GM10266 (cell line): ENCODE data around the gene AK8.

ENCODE experiments used
- DNase-seq: peaks from one replicate; pipeline ENCODE4 v3.0.0; 2012; ENCODE audit errors: extremely low spot score
- CTCF ChIP-seq: IDR thresholded peaks from 2 replicates; pipeline ENCODE4 v1.5.1; 2012; ENCODE audit warnings: mild to moderate bottlenecking, low read depth; ENCODE audit not compliant: control insufficient read depth, insufficient read depth; ENCODE audit errors: missing control alignments

Gene AK8

GRCh38 chr9:132896906-132897305 is 18.8 kb upstream of the AK8 start:
- TF ChIP-seq CTCF = no peak

GRCh38 chr9:132896264-132896663 is 18.2 kb upstream of the AK8 start:
- TF ChIP-seq CTCF = no peak
- no peak for DNase-seq

More at GRCh38 chr9:132896906-132897305, 18.8 kb upstream of the AK8 start:
- DNase-seq = no peak

GRCh38 chr9:132894862-132895835 is 17.1 kb upstream of the AK8 start:
- DNase-seq = no peak
- no peak for TF ChIP-seq CTCF

- no peak for TF ChIP-seq CTCF
- DNase-seq = no peak
Measured at GRCh38 chr9:132894346-132894745, 16.3 kb upstream of the AK8 start.

GRCh38 chr9:132892400-132892799 is 14.3 kb upstream of the AK8 start:
- TF ChIP-seq CTCF = no peak
- no peak for DNase-seq

- DNase-seq = no peak
- no peak for TF ChIP-seq CTCF
Measured at GRCh38 chr9:132888151-132888550, 10.1 kb upstream of the AK8 start.

GRCh38 chr9:132887181-132888120 is 9.4 kb upstream of the AK8 start:
- DNase-seq = no peak
- TF ChIP-seq CTCF = no peak
